Measurements from ENCODE around the gene CRYBA2.

DNA sequence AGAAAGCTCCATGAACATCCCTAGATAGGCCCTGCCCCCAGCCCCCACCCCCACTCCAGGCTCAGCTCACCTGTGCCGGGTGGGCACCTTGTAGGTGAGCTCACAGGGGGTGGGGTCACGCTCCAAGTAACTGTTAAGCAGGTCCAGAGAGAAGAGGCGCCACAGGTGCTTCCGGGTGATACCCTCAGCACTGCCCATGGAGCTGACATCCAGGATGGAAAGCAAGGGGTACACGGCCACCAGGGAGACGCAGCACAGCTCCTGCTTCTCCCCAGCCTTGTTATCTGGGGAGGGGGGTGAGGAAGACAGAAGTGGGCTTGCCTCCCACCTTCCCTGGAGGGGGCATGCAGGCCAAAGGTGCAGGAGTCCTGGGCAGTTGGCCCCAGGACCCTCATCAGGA lies 26.2 kb upstream of the CRYBA2 start:
- TF ChIP-seq POLR2A (IDR thresholded peaks at IDR 0.05) (no peak), CTCF (IDR thresholded peaks at IDR 0.05) (no peak), EP300 (IDR thresholded peaks at IDR 0.05; ENCODE audit: low read depth) (no peak), POLR2AphosphoS5 (IDR thresholded peaks at IDR 0.05) (no peak)
